SK-MEL-5 (cell line): ENCODE data around the gene FBXW10B. TPM values are rescaled to one million over a fixed set of nuclear protein-coding genes. Genes with fewer than 3 reads are reported as not detected.
"Not testable (repeated sequence)": the region's sequence is repeated elsewhere in the genome, so short reads cannot be mapped to it uniquely, and the experiment has no call there.

Experiments
- DNase-seq: peaks from one replicate; pipeline ENCODE4 v3.0.0-alpha.2; 2016; ENCODE audit warnings: low read depth, low spot score
- in situ Hi-C: cut with HindIII; loops from 2 replicates; pipeline ENCODE4 v1.10.0; 2016; ENCODE audit warnings: low sequenced_read_pairs, high pct_unique_total_duplicates, low pct_unique_long_range_greater_than_20kb
- total RNA-seq: library from RNA; depleted of rRNA; stranded (reverse); fragments of >200 nt; shearing (Covaris generic); gene quantifications from 2 replicates; pipeline ENCODE4 v1.2.3, GENCODE V29; 2014

The FBXW10B gene
- total RNA-seq, 1 experiment from 2014 or later, result 0.16 TPM

DNA sequence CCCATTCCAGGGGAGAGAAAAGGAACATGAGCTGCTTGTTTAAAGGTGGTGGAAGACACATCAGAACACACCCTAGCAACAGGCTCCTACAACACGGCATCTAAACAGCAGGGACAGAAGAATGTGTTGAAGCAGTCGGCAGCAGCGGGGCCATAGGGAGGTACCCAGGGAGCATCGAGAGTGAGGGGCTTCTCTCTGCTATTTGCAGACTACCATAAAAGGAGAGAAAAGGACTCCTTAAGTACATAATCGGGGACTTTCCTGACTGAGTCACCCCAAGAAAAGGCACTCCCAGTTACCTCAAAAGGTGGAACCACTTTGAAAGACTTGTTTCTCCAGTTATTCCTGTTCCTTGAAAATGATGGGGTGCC, 26.4 kb upstream of the FBXW10B start:
- not testable (repeated sequence) for DNase-seq

DNA sequence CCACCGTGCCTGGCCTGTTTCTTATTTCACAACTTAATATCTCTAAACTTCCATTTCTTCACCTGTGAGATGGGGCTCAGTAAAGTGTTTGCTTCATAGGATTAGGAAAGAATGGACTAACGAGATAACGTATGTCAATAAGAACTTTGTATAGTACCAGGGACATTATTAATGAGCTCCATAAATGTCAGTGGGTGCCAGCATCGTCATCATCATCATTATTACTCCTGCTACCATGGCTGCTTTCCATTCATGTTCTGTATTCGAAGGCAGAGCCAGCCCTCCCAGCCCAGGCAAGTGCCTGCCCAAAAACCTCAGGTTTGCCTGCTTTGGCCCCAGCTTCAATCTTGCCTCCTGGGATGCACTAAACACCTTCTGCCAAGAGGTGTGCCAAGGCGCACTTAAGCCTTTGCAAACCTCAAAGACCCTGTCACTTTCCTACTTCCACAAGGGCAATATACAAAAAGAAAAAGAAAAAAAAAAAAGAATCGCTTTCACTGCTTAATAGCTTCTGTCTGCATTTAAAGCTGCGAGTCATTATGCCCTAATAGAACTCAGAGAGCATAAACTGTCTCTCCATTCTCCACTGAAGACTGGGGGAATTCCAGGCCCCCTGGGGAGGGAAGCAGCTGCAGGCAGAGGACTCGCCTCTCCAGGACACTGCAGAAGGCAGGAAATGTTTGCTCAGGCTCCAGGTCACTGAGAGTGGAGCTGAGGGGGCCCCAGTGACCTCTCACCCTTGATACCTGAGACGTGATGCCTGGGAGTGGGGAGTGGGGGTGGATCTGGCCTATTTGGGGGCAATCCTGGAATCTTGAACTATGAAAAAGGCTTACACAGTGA, 25.8 kb upstream of the FBXW10B start:
- DNase-seq, in situ Hi-C loops: not testable (repeated sequence)

More for the DNA sequence above, 26.4 kb upstream of the FBXW10B start:
- in situ Hi-C loops, result not testable (repeated sequence)

DNA sequence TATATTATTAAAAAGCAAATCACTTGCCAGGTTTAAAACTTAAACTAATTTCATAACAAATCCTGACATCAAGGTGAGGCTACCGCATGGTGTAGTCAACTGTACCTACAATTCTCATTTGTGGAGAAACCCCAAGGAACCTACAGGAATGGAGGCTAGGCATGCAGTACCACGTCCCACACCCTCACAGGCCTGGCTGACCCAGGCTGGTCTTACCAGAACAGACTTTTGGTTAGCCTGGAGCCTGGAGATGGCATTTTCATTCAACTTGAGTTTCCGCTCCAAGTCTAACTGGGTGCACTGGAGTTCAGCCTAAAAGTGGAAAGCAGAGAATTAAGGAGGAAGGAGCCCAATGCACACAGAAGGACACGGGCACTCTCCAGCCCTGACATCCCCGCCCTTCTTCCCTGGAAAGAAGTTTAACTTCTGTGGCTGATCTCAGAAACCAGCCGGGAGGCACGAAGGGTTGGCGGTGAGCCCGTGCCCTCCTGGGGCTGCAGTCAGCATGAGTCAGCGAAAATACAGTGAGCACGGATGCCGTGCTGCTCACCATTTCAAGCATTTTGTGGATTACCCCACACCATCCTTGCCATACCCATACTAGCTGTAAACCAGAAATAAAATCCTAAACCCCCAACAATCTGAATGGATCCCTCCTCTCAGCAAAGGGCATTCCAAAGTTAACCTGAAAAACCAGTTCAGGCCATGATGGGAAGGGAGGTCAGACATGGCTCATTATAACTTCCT, 23.2 kb upstream of the FBXW10B start:
- DNase-seq, in situ Hi-C loops: not testable (repeated sequence)

DNA sequence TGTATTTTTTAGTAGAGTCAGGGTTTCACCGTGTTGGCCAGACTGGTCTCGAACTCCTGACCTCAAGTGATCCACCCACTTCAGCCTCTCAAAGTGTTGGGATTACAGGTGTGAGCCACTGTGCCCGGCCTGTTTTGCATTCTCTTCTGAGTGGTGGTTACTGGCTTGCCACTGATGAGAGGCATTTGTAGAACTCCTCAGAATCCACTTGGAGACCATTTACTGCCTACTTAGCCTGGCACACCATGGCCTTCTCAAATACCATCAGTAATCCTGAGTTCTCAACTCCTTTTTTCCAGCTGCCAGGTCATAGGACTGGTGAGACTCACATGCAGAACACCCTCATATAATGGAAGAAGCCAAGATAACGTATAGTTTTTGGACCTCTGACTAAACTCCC, 22.5 kb upstream of the FBXW10B start:
- DNase-seq, in situ Hi-C loops: not testable (repeated sequence)

DNA sequence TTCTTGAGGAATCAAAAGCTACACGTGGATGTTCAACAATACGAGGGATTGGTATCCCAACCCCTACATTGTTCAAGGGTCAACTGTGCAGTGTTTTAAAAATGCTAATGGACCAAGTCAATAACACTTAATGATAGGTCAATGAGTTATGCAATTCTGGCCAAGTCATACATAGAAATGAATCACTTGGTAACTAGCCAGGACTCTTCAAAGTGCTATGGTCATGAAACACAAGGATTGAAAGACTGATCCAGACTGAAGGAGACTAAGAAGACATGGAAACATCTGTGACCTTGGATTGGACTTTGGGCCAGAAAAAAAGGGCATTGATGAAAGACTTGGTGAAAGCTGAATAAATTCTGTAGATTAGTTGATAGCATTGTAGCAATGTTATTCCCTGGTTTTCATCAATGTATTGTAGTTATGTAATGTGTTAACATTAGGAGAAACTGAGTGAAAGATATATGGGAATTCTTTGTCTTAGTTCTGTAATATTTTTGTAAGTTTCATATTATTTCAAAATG, 11.5 kb upstream of the FBXW10B start:
- in situ Hi-C loops, DNase-seq: not testable (repeated sequence)

DNA sequence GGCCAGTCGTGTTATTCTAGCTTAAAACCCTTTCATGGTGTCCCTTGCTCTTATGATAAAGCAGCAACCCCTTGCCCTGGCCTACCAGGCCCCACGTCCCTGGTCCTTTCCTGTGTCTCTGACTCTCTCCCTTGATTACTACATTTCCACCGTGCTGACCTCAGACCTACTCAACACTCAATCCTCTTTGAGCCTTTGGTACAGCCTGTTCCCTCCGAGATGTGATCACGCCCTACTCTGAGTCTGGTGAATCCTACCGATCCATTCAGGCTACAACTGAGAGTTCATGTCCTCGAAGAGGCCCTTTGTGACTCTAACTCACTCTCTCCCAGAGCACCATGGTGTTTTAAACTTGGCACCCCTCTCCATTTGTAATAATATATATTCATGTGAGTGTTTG, 10.5 kb upstream of the FBXW10B start:
- in situ Hi-C loops, DNase-seq: not testable (repeated sequence)

DNA sequence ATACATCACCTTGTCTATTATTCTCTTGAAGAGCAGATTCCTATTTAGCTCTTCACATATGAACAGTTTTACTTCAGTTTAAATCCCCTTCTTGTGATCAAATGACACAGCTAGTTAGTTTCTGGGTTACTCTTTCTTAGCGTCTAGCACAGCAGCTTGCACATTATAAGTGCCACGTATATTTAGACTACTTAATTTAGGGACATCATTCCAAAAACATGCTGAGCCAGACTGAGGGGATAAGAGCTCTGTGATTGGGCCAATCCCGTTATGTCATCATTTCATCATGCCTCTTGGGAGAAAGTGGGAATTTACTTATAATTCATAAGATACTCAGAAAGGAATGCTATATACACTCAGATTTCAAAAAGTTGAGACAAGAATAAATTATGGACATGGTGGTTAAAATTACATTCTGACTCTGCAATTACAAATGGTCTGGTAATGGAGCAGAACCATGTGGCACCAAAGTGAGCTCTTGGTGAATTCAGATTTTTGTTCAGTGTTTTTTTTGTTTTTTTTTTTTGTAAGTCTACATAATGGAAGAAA, 4.2 kb upstream of the FBXW10B start:
- in situ Hi-C loops, DNase-seq: not testable (repeated sequence)

DNA sequence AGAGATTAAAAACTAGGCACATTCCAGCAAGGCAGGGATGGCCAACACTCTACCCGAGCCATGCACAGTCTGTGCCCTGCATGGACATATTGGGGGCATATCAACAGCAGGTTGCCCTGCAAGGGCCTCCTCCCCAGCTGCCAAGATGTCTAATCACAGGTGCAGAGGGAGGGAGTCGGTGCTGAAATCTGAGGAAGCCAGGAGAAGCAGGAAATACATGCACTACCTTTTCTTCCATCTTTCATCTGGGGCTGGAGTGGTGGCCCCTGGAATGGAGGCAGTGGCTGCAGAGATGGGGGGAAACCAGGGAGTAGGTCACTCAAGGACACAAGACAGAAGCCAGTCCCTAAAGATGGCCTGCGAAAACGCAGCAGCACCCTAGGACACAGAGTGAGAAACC, 3.8 kb upstream of the FBXW10B start:
- in situ Hi-C loops, DNase-seq: not testable (repeated sequence)

DNA sequence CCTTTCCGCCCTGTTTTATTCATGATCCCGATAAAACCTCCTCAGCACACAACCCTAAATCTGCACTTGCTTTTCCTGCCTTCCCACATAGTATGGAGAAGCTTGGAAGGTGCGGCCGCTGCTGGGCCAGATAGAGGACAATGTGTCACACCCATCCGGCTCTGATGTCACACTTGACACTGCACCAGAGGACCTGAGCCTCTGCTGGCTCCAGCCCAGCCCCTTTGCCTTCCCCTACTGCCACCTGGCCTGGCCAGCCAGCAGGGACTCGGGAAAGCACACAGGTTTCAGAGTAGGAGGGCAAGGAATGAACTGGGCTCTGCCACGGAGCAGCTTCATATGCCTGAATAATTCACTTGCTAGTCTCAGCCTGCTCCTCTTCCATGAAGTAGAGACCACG, 2.6 kb upstream of the FBXW10B start:
- DNase-seq, in situ Hi-C loops: not testable (repeated sequence)

DNA sequence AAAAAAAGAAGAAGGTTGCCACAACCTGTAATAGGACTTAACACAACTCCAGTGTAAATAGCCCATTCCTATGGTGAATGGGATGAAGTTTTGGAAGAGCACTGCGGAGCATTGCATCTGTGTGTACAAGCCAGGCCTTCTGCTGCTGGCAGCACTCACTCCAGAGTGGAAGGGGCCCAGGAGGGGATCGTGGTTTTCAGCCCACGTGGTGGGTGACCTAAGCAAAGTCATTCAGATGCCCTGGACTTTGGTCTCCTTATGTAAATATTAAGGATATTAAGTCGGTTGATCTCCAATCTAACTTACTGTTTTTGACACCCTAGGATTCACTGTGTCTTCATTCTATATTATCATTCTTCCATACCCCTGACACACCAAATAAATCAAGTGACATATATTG, 2.7 kb downstream of the FBXW10B start:
- in situ Hi-C loops, DNase-seq: not testable (repeated sequence)

DNA sequence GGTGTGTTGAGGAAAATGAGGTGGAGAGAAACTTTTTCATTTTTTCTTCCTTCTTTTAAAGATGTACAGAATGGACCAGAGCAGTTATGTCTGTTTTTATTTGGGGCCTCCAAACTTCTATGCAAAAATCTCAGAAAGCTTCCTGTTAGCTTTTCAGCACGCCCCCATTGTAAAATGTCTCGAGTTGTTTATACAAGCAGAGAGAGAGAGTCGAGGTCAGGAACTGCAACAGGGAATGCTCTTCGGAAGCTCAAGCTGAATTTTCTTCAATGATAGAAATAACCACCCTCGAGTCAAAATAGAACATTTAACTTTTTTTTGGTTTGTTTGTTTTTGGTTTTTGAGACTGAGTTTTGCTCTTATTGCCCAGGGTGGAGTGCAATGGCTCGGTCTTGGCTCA, 3.7 kb downstream of the FBXW10B start:
- DNase-seq, in situ Hi-C loops: not testable (repeated sequence)

DNA sequence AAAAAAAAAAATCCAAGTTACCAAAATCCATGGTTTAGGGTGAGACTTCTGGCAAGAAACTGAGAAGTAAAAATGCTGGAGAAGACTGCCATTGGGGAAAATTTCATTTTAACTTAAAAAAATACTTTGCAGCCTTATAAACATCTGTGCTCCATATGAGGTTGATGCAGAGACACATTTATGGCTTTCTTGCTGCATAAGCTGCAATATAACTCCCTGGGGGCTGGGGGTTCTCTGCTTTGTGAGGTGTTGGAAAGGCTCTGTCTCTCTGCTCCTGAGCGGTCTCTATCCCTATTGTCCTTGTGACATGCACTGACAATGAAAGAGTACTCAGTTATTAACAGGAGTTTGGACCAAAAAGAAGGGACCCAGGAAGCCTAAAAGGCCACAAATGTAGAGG, 6.4 kb downstream of the FBXW10B start:
- in situ Hi-C loops, DNase-seq: not testable (repeated sequence)

DNA sequence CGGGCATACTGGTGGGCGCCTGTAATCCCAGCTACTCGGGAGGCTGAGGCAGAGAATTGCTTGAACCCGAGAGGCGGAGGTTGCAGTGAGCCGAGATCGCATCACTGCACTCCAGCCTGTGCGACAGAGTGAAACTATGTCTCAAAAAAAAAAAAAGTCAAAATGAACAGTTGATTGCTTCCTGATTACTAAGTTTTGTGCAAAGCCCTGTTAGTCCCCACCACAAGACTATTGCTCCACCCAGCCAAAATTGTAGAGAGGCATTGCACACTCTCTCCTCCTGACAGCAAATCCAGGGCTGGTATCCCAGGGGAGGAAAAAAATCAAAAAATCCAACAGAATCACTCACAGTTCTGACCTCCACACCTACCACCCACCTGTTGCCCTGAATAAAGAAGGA, 26.5 kb downstream of the FBXW10B start:
- DNase-seq, in situ Hi-C loops: not testable (repeated sequence)

DNA sequence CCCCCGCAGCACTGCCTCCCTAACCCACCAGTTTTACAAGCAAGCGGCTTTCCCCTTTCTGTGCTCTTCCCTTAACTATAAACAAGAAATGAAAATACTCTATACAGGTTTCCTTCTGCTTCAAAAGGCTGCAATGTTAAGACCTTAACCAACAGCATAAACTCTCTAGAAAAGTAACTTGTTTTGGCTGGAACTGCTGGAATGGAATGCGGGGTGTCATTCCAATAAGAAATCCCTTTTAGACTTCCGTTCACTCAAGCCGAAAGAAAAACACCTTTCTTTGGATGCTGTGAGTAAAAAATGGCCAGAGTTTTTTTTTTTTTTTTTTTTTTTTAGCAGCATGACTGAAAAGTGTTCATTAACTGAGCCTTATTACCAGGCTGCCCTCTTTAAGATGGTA, 27.5 kb downstream of the FBXW10B start:
- in situ Hi-C loops, DNase-seq: not testable (repeated sequence)

DNA sequence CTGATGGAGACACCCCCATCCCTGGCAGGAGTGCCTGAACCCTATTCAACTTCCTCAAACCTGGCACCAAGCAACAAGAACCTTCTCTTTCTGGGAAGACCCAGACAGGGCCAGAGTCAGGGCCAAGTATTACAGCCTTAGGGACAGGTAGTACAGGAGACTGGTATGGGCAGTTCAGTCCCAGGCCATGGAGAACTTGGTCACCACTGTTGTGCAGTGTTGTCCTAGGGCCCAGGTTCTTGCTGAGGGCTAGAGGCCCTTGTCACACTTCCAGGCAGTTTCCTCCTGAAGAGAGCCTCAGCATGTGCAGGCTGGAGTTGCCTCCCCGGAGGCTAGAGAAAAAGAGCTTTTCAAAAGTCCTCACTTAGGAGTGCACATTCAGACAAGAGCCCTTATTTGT, 28.7 kb downstream of the FBXW10B start:
- DNase-seq, in situ Hi-C loops: not testable (repeated sequence)

DNA sequence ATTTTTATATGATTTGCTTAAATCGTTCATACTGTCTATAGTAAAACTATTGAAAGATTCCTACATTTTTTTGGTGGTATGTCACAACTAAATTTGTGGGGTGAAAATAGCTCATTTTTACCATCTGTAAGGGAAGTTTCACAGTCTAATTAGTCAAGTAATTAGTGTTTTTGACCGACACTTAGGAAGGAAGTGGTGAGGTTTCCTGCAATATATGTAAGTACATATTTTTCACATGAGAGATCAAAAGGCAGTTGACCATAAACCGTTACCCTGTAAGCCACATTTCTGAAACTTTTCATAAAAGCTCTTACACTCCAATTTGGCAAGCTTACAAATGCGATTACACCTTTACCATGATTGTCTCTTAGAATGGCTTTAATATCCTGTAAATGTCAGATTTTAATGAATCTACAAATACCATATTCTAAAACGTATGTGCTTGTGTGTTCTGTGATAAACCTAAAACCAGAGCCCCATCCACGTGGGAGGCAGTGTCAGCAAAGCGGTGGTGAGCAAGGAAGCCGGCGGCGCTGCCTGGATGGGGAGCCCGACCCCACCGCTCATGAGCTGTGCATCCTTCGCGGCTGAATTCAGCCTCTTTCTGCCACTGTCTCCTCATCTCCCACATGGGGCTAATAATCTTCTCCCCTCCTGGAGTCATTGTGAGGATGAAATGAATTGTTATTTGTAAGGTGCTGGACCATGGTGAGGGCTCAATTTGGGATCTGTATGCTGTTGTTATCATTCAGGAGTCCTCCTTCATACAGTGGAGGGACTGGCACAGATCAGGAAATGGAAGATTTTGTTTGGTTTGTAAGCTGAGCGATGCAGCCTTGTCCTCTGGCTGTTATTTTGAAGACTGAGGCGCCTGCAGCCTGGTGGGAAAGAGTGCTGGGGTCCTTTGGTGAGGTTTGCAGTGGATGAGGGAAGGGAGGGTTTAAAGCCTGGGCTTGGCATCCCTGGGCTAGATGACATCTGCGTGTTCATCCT, 29.7 kb downstream of the FBXW10B start:
- in situ Hi-C loops, DNase-seq: not testable (repeated sequence)

DNA sequence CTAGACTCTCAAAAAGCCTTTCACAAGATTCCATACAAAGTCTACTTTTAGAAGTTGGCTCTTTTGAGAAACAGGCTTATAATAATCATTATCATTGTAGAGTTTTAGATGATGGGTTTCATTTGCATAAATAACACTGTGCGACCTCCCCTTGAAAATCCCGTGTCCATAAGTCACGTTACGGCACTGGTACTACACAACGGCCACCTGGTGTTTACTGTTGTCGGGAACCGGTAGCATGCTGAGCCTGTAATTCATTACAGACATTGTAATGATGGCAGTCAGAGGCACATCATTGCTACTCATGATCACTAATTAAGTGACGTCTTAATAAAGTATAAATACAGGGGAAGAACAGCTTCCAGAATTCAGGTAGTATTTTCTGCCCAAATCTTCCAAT, 31.5 kb downstream of the FBXW10B start:
- in situ Hi-C loops, DNase-seq: not testable (repeated sequence)
